ENCODE data around the gene SPG7.

Gene SPG7

DNA sequence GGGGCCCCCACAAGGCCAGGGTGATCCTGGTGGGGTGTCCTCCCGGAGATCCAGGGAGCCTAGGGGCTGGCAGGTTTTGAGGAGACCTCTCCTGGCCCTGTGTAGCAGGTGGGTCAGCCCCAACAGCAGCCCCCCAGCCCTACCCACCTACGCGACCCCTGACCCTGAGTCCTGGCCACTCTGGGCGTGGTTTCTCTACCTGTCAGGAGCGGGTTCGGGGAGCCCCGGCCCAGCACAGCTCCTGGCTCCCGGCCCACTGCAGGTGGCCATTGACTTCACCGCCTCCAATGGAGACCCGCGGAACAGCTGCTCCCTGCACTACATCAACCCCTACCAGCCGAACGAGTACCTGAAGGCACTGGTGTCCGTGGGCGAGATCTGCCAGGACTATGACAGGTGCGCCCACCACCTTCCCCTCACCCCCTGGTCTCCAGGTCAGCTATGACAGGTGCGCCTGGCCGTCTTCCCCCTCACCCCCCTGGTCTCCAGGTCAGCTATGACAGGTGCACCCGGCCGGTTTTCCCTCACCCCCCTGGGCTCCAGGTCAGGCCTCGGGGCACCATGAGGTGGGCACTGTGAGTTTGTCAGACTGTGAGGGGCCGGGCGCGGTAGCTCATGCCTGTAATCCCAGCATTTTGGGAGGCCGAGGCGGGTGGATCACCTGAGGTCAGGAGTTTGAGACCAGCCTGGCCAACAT lies 80.4 kb downstream of the SPG7 start:
- TF ChIP-seq, protein P1, sequence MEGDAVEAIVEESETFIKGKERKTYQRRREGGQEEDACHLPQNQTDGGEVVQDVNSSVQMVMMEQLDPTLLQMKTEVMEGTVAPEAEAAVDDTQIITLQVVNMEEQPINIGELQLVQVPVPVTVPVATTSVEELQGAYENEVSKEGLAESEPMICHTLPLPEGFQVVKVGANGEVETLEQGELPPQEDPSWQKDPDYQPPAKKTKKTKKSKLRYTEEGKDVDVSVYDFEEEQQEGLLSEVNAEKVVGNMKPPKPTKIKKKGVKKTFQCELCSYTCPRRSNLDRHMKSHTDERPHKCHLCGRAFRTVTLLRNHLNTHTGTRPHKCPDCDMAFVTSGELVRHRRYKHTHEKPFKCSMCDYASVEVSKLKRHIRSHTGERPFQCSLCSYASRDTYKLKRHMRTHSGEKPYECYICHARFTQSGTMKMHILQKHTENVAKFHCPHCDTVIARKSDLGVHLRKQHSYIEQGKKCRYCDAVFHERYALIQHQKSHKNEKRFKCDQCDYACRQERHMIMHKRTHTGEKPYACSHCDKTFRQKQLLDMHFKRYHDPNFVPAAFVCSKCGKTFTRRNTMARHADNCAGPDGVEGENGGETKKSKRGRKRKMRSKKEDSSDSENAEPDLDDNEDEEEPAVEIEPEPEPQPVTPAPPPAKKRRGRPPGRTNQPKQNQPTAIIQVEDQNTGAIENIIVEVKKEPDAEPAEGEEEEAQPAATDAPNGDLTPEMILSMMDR (IDR thresholded peaks at IDR 0.05; ENCODE audit: low read depth, low read length), result no peak
- H3K4me3 ChIP-seq (replicated peaks in 1 of 2; ENCODE audit: low read depth in 2 of 2, low read length in 2 of 2), result no peak overlapping the region
- no peak for DNase-seq (ENCODE audit: low read depth in 2 of 2)

DNA sequence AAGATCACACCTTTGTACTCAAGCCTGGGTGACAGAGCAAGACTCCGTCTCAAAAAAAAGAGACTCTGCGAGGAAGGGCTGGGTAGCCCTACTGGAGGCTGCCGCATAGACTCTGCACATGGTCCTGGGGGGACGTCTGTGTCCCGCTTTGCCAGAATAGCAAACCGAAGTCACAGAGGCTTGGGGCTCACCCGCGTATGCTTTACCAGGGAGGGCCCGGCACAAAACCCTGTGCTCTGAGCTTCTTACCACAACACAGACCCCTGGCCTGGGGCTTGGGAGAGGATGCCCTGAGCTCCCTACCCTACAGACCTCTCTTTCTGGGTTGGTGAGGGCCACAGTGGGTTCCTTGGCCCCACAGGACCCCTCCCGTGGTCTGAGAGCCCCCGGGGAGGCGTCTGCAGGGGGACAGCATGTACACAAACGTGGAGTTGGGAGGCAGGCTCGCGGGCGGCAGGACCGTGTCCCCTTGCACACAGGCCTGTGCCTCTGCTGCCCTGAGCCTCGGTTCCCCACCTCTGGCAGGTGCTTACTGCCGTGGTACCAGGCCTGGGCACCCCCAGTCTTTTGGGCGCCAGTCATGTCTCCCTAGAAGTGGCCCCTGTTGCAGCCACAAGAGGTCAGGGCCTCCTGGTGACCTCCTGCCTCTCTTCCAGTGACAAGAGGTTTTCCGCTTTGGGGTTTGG lies 81.2 kb downstream of the SPG7 start:
- no peak for DNase-seq (ENCODE audit: low read depth in 2 of 2)
- TF ChIP-seq, protein P1 (IDR thresholded peaks at IDR 0.05; ENCODE audit: low read depth, low read length), result no peak
- H3K4me3 ChIP-seq (replicated peaks in 1 of 2; ENCODE audit: low read depth in 2 of 2, low read length in 2 of 2), result no peak overlapping the region

- TF ChIP-seq, protein P1 (IDR thresholded peaks at IDR 0.05; ENCODE audit: low read depth, low read length), result no peak
- no peak for DNase-seq (ENCODE audit: low read depth in 2 of 2)
- no peak overlapping the region for H3K4me3 ChIP-seq (replicated peaks in 1 of 2; ENCODE audit: low read depth in 2 of 2, low read length in 2 of 2)
These were observed 85.6 kb downstream of the SPG7 start for GRCh38 chr16:89593841-89594240.

DNA sequence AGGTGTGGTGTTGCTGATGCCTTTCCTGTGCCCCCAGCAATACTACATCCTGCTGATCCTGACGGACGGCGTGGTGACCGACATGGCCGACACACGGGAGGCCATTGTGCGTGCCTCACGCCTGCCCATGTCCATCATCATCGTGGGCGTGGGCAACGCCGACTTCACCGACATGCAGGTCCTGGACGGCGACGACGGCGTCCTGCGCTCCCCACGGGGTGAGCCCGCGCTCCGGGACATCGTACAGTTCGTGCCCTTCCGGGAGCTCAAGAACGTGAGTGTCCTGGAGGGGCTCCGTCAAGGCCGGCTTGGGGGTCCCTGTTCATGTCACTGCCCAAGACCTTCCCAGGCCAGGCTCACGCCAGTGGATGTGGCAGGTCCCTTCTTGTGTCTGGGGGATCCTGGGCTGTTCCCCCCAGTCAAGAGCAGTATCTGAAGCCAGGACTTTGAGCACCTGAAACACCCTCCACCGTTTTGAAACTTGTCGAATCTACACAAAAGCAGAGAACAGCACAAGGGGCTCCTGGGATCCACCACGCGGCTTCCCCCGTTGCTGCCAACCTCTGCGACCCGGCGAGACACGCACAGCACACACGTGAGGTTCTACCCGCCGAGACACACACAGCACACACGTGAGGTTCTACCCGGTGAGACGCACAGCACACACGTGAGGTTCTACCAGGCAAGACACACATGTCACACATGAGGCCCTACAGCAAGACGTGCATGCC lies 87.3 kb downstream of the SPG7 start:
- TF ChIP-seq, protein P1 (IDR thresholded peaks at IDR 0.05; ENCODE audit: low read depth, low read length), result no peak
- DNase-seq (ENCODE audit: low read depth in 2 of 2), result no peak
- no peak overlapping the region for H3K4me3 ChIP-seq (replicated peaks in 1 of 2; ENCODE audit: low read depth in 2 of 2, low read length in 2 of 2)

DNA sequence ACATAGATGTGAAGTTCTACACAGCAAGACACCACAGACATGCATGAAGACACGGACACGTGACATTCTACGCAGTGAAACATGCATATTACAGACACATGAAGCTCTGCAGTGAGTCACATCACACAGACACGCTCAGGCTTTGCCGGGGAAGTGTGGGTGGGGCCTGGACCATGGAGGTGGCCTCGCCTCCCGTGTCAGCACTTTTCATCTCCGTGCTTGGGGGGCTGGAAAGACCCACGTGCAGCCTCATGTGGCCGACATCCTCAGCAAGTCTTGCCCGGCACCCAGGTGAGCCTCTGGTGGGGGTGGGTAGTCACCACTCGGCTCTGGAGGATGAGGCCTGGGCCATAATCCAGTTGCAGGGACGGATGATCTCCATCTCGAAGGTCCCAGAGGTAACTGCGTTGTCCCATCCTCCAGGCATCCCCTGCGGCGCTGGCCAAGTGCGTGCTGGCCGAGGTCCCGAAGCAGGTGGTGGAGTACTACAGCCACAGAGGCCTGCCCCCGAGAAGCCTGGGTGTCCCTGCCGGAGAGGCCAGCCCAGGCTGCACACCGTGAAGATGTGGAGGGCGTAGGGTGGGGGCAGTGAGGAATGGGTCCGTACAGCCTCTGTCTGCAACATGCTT lies 88.0 kb downstream of the SPG7 start:
- TF ChIP-seq, protein P1 (IDR thresholded peaks at IDR 0.05; ENCODE audit: low read depth, low read length), result no peak
- no peak for DNase-seq (ENCODE audit: low read depth in 2 of 2)
- no peak overlapping the region for H3K4me3 ChIP-seq (replicated peaks in 1 of 2; ENCODE audit: low read depth in 2 of 2, low read length in 2 of 2)

- H3K4me3 ChIP-seq (replicated peaks in 1 of 2; ENCODE audit: low read depth in 2 of 2, low read length in 2 of 2), result no peak overlapping the region
- DNase-seq (ENCODE audit: low read depth in 2 of 2), result no peak
- TF ChIP-seq, protein P1 (IDR thresholded peaks at IDR 0.05; ENCODE audit: low read depth, low read length), result no peak
These were observed 88.9 kb downstream of the SPG7 start for GRCh38 chr16:89596957-89597649.

Measured in cardiac fibroblast (primary cell).